Measurements from ENCODE around the gene PDIA4.

The PDIA4 gene

DNA sequence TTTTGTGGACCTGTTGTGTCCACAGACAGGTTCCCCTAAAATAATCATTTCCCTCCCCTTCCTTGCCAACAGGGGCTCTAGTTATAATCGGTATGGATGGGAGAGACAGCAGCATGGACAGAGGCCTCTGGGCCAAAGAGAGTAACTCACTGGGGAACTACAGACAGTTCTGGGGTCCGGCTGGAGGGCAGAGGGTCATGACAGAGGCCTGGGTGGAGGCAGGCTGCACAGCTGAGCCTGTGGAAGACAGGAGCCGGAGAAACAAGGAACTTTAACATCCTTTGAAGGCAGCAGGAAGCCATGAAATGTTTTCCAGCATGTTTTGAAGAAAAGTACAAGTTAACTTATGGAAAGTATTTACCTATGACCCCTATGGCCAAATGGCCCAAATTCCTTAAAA is 68.6 kb downstream of the PDIA4 start:
- Histone ChIP-seq H3K27me3 (ENCODE audit: low read length) (no peaks in the 10 kb centered on the region), H3K4me2 (ENCODE audit: low read depth, low read length, poor library complexity, severe bottlenecking) (no peak overlapping the region), H3K36me3 (ENCODE audit: low read length) (no peaks in the 10 kb centered on the region), H4K20me1 (ENCODE audit: low read depth, low read length) (no peaks in the 10 kb centered on the region), H3K9ac (ENCODE audit: low read length) (no peak overlapping the region), H3K27ac (ENCODE audit: low read depth, low read length) (no peak overlapping the region), H3F3A (ENCODE audit: insufficient read depth) (no peaks in the 10 kb centered on the region), H2AFZ (ENCODE audit: low read depth, low read length, severe bottlenecking) (no peak overlapping the region), H3K79me2 (ENCODE audit: insufficient read depth, low read length) (no peaks in the 10 kb centered on the region), H3K9me3 (ENCODE audit: insufficient read depth, low read length) (no peaks in the 10 kb centered on the region), H3K4me3 (ENCODE audit: insufficient read depth, low read length, poor library complexity, severe bottlenecking) (no peak overlapping the region), H3K9me2 (replicated peaks; ENCODE audit: insufficient read depth, low read length) (no peaks in the 10 kb centered on the region)
- no peak for TF ChIP-seq EZH2phosphoT487 (conservative IDR thresholded peaks at IDR 0.05; ENCODE audit: low read length)
- TF ChIP-seq, protein P1, sequence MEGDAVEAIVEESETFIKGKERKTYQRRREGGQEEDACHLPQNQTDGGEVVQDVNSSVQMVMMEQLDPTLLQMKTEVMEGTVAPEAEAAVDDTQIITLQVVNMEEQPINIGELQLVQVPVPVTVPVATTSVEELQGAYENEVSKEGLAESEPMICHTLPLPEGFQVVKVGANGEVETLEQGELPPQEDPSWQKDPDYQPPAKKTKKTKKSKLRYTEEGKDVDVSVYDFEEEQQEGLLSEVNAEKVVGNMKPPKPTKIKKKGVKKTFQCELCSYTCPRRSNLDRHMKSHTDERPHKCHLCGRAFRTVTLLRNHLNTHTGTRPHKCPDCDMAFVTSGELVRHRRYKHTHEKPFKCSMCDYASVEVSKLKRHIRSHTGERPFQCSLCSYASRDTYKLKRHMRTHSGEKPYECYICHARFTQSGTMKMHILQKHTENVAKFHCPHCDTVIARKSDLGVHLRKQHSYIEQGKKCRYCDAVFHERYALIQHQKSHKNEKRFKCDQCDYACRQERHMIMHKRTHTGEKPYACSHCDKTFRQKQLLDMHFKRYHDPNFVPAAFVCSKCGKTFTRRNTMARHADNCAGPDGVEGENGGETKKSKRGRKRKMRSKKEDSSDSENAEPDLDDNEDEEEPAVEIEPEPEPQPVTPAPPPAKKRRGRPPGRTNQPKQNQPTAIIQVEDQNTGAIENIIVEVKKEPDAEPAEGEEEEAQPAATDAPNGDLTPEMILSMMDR (IDR thresholded peaks at IDR 0.05; ENCODE audit: insufficient read depth, low read length, poor library complexity, severe bottlenecking) = no peak

DNA sequence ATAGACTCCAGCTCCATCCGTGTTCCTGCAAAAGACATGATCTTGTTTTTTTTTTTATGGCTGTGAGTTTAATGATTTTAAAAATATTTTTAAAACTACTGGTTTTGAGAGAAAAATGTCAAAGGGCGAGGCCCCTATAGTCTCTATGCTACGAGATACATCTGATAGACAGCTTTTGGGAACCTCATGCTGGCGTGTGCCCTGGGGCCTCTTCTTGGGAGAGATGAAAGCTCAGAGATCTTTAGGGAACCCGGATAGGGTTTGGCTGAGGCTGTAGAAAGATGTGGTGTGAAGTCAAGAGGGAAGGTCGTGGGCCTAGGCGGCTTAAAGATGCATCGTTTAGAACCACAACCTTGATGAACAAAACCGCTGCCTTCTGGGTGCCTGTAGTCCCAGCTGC is 70.2 kb downstream of the PDIA4 start:
- H3K9me3 ChIP-seq (ENCODE audit: insufficient read depth, low read length) = no peaks in the 10 kb centered on the region
- H3K9me2 ChIP-seq (replicated peaks; ENCODE audit: insufficient read depth, low read length) = no peaks in the 10 kb centered on the region
- no peak overlapping the region for H2AFZ ChIP-seq (ENCODE audit: low read depth, low read length, severe bottlenecking)
- H3K36me3 ChIP-seq (ENCODE audit: low read length) = no peaks in the 10 kb centered on the region
- TF ChIP-seq, protein P1 (IDR thresholded peaks at IDR 0.05; ENCODE audit: insufficient read depth, low read length, poor library complexity, severe bottlenecking) = no peak
- TF ChIP-seq EZH2phosphoT487 (conservative IDR thresholded peaks at IDR 0.05; ENCODE audit: low read length) = no peak
- no peak overlapping the region for H3K4me3 ChIP-seq (ENCODE audit: insufficient read depth, low read length, poor library complexity, severe bottlenecking)
- no peak overlapping the region for H3K9ac ChIP-seq (ENCODE audit: low read length)
- no peaks in the 10 kb centered on the region for H3F3A ChIP-seq (ENCODE audit: insufficient read depth)
- no peaks in the 10 kb centered on the region for H4K20me1 ChIP-seq (ENCODE audit: low read depth, low read length)
- H3K79me2 ChIP-seq (ENCODE audit: insufficient read depth, low read length) = no peaks in the 10 kb centered on the region
- no peak overlapping the region for H3K4me2 ChIP-seq (ENCODE audit: low read depth, low read length, poor library complexity, severe bottlenecking)
- H3K27ac ChIP-seq (ENCODE audit: low read depth, low read length) = no peak overlapping the region
- H3K27me3 ChIP-seq (ENCODE audit: low read length) = no peaks in the 10 kb centered on the region

DNA sequence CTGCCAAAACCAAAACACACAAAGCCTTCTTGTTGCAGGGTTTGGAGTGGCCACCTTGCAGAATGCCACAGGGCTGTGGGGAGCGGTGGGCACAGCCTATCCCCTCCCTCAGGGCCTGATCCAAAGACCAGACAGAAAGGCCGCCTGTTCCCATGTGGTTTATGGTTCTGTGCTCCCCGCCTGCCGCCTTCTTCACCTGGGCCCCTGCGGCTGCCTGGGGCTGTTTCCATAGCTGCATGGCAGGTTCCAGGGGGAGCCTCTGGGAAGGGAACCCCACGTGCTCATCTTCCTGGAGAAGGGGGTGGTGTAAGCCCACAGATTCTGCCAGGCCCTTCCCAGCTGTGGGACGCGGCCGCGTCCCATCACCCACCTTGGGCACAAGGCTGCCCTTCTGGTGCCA is 73.5 kb downstream of the PDIA4 start:
- Histone ChIP-seq H3K79me2 (ENCODE audit: insufficient read depth, low read length) (no peaks in the 10 kb centered on the region), H3K27ac (ENCODE audit: low read depth, low read length) (no peak overlapping the region), H3K27me3 (ENCODE audit: low read length) (no peaks in the 10 kb centered on the region), H3F3A (ENCODE audit: insufficient read depth) (no peaks in the 10 kb centered on the region), H3K9me3 (ENCODE audit: insufficient read depth, low read length) (no peaks in the 10 kb centered on the region), H4K20me1 (ENCODE audit: low read depth, low read length) (no peaks in the 10 kb centered on the region), H3K4me2 (ENCODE audit: low read depth, low read length, poor library complexity, severe bottlenecking) (no peak overlapping the region), H2AFZ (ENCODE audit: low read depth, low read length, severe bottlenecking) (no peak overlapping the region), H3K9ac (ENCODE audit: low read length) (no peak overlapping the region), H3K36me3 (ENCODE audit: low read length) (no peaks in the 10 kb centered on the region), H3K9me2 (replicated peaks; ENCODE audit: insufficient read depth, low read length) (no peaks in the 10 kb centered on the region), H3K4me3 (ENCODE audit: insufficient read depth, low read length, poor library complexity, severe bottlenecking) (no peak overlapping the region)
- TF ChIP-seq, protein P1 (IDR thresholded peaks at IDR 0.05; ENCODE audit: insufficient read depth, low read length, poor library complexity, severe bottlenecking) = no peak
- no peak for TF ChIP-seq EZH2phosphoT487 (conservative IDR thresholded peaks at IDR 0.05; ENCODE audit: low read length)

Data from SU-DHL-6 (cell line).